GM04503 (cell line): Measurements from ENCODE around the gene NHEJ1.
A peak's percentile ranks its signal among the peaks of the same experiment; 100 is the strongest.

Experiments
- DNase-seq: peaks from one replicate; pipeline ENCODE4 v3.0.0-alpha.2; 2012; ENCODE audit warnings: low read depth

The NHEJ1 gene

DNA sequence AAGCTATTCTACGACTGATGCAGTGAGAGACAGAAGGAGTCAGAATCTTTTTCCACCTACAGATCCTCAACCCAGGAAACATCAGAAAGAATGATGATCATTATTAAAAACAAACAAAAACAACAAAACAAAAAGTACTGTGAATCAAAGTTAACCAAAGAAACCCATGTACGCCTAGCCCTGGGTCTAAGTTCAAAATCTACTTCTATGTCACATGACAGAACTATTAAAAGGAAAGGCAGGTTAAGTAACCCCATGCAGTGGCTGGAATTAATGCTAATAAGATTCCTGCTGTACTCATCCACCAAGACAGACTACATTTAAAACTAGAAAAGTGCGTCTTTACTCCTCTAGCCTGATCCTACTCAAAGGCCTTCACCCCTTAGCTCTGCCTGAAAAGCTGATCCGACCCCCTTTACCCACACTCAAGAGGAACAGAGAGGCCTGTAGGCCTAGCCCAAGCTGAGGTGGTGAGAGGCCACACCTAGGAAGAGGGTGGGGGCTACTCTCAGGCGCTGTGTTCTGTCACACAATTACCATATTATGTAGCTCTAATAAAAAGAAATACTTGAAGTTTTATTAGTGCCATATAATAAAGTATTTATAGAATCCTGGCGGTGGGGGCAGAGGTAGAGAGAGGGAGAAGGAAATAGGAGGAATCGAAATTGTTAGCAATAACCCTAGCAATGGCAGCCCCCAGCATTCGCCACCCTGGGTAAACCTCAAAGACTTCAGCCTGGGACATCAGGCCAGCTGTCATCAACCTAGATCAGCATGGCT lies 37.1 kb downstream of the NHEJ1 start:
- no peak for DNase-seq

DNA sequence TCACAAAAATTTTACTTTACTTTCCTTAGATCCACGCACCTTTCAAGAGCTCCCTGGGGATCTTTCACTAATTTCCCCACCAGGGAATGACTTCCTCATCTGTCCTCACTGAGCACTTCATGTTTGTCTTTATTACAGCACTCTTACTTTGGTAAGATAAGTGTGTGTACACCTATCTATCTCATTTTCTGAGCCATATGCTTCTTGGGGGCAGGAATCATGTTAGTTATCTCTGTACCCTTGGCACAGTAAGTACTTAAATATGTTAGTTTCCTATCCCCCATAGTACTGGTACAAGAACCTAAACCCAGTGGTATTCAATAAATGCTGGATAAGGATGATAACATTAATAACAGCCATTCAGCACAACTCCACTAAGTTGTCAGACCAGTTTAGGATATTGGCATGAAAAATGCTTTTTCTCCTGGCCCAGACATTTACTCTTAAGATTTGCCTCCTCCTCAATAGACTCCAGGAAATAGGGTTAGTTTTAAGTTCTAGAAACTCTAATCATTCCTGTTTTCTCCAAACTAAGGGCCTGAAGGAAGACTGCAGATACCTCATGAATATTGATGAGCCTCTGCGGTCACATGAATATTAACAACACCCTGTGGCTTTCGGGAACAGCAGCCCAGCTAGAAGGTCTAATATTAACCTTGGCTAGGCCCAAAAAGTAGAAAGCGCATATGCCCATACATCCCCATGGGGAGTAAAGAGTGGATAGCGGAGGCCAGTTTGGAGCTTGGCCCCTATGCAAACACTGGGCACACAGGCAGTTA lies 38.2 kb downstream of the NHEJ1 start:
- no peak for DNase-seq

DNA sequence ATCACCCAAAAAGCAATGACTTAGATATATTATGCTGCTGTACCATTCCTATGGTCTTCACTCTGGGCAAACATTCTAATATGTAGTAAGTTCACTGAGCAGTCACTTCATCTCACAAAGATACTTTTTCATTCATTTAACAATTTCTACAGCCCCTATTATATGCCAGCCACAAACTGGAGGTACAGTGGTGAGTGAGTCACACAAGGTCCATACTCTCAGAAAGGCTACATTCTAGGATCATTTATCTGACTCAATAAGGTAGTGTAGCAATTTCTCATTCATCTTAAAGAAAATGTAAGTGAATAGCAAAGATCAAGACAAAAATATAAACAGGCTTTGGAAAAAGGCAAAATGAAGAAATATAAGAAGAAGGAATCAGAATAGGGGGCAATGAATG lies 40.5 kb downstream of the NHEJ1 start:
- DNase-seq: no peak

DNA sequence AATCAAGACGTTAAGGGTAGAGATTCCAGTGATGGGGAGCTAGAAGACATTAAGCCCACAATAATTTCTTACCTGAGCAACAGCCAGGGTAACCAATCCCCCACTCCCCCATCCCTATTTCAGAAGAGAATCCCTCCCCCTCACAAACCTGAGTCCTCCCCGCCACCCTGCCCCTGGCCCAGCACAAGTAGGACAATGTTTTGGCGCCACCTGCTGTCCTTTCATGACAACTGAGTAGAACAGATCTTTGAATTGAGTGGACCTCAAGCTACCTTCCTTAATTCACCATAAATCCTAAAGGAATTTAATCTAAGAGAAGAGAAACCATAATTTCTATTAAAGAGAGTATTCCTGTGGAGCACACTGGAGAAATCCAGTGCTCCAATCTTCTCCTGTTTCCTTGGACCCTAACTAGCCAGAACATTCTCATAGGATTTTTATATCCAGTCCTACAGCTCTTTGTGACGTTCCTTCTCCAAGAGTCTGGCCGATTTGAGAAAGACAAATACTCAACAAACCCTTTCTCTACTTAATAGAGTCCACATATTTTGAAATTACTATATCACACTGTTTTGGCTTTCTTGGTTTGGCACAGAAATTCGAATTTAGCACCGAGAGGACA lies 41.1 kb downstream of the NHEJ1 start:
- DNase-seq: no peak

DNA sequence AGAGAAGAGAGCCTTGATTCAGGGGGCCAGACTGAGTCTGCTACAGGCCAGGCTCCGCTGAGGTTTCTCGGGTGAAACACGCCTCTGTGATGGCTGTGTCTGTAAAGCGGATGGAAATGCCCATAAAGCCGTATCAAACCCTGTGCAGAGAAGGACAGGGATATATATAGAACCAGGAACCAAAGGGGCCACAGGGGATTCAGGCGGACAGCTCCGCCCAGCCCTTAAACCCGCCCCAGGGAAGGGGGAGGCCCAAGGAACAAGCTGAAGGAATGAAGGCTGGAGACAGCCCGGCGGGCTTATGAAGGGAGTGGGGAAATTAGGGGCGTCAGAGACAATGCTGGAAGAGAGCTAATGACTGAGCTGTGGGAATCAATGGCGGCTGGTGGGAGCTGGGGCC lies 42.1 kb downstream of the NHEJ1 start:
- DNase-seq: no peak

DNA sequence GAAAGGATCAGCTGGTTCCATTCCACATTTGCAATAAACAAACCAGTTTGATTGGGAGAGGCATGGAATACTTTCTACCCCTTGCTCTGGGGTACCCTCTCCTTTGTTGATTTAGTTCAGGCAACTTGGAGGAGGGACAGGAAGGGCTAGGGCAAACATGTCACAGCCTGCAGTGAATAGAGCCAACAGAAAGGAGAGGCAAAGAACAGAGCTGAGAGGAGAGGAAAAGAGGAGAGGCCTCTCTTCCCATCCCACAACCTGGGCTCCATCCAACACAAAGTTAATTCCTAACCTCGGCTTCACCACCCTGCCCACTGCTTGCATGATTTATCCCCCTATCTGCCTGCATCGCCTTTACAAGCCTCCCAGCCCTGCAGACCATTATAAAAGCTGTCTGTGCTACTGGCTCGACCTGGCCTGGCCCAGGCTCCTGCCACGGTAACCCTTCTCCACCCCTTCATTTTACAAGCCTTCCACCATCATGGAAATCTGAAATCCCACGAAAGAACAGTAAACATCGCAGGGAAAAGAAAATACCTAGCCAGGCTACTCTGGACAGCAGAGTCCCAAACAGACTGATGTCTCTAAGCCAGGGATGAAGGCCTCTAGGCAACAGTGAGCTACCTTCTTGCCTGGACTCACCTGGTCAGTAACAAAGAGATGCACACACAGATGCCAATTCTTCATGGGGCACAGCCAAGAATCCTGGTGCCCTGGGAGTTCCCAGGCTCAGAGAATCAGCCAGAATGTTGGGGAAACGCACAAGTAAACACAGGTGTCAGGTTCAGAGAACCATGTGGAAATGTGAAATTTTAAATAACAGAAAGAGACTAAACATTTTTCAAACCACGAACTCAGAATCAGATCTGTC lies 43.6 kb downstream of the NHEJ1 start:
- no peak for DNase-seq

DNA sequence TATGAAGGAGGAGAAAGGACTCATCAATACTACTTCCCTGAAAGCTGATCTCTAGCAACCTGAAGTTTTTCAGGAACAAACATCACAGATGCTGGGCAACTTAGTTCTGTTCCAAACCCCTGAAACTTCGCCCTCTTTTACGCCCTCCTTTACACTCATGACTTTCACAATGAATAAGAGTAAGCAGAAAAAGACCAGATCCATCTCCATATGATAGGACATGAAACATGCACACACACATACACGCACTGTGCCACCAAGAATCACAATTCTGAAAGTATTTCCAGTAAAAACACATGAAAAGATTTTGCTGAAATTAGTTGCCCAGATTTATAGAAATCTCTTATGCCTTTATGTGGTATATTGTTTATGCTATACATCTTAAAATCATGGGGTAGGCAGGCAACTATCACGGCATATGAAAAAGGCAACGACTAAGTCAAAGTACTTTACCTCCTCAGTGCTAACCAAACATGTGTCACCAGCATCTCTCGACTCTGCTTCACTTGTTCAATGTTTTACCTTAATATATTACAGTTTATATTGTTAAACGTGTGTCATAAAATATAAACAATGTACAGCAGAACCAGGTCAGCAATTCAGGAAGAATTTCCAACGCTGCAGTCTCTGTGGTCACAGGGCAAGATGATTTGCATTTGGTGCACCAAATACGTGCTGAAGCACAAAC lies 47.8 kb downstream of the NHEJ1 start:
- DNase-seq: no peak

DNA sequence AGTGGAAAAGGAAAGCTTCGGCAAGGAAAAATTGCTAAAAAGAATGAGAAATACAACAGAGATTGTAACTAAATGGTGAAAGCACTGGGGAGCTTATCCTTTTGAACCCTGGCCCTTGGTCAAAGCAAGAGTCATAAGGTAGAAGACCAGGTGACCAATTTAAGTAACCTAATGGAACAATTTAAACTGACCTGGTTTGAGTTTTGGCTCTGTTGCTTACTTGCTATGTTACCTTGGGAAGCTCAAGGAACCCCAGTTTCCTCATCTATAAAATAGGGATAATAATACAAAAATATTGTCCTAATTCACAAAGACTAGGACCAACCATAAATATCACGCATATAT lies 48.6 kb downstream of the NHEJ1 start:
- no peak for DNase-seq

DNA sequence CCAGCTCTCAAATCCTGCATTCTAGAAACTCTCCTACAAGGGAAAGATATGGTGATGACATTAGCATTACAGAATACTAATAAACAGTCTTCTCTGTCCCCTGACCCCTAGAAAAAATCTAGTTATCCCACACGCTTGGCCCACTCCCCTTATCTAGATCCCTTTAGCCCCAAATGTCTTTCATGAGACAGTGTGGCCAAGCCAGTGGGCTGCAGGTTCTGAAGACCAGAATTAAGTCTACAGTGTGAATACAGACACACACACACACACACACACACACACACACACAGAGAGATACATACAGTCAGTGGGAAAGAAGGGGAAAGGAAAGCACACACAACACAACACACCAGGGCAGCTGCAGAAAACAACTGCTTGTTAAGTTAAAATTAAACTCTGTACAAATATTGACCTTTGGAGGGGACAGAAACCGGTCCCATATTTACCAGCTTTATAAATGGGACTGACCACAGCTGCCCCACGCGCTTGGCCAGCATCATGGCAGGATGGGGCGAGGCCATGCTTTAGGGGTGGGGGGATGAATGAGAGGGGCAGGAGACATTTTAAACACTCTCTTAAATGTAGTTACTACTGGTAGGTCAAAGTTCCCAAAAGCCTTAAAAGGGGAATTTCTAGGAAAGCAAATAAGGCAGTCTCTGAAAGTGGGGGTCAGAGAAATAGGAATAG lies 49.1 kb downstream of the NHEJ1 start:
- DNase-seq: no peak

DNA sequence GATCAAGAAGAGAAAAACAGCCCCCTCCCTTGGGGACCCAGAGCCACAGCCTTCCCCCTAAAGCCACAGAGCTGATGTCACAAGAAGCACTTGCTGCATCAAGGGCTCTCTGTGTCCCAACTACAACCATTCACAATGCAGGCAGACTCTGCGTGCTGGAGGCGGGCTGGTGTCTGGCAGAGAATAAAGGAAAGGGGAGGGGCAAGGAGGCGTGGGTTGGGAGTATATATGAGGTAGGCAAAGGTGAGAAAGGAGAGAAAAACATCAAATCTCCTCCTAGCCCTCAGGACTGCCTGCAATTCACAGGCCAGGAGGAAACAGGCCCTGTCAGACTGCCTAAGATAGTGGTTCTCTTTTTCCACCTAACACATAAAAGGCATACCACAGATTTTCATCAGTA lies 51.1 kb downstream of the NHEJ1 start:
- DNase-seq: no peak

DNA sequence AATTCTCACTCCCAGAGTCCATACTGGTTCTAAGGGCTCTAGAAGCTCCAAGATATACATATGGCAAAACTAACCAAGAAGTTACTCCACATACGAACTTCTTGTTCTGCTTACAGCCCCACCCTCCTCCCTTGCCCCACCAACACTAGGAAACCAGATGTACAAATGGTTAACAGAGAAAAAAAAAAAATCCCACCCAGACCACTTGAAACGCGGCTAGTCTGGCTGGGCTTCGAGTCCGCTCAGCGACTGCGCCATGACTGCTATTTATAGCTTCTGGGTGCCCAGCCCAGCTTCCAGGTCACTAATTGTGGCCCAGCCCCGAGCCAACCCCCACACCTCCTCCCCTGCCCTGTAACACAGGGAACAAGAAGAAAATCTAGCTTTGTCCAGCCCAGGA lies 52.9 kb downstream of the NHEJ1 start:
- no peak for DNase-seq

DNA sequence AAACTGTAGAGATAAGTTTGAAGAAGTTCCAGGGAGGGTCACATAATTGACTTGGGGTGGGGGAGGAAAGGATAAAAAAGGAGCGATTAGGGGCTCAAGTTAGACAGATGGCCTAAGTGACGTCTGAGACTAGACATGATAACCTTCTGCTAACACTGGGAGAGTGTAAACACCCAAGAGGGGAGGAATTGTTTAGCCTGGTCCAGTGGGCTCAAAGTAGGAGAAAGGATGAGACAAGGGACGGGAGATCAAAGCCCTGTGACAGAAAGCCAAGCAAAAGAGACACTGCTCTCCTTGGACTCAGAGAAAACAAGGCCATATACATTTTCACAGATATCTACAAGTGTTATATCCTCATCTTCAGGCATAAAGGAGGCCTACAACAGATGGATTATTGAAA lies 54.4 kb downstream of the NHEJ1 start:
- no peak for DNase-seq

DNA sequence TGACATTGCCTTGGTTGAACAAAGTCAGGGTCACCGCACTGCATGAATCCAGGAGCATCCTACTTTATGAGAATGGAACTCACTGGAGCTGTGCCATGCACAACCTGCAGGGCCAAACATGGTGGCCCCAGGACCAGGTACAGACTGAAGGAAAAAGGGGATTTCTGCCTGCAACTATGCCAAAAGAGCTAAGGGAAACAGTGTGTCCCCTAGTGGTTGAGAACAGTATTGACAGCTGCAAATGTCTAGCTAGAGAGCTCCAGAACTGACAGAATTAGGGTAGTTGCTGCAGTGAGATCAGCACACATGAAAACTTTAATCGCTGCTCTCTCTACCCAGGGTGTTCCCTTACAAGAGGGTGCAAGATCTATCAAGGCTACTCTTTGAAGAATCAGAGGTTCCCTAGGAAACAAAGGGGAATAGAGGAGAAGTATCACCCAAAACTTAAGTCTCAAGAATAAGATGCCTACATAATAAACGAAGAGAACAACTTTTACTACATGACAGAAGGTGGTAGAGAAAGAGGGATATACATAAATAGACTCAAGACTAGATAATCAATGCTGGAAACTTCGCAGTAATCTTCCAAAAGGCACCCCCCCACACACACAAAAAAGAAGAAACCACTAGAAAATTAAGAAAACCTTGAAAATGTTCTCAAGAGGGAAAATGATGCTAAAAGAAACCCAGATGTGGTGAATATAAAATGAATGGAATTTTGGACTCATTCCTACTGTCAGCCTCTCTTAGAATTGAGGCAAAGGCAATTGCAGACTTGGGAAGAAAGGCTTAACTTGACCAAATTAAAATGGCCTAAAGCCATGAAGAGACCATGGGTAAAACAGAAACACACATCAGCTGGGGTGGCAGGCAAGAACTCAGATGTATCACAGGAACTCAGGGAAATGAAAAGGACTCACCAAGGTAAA lies 56.2 kb downstream of the NHEJ1 start:
- peak; percentile 32 for DNase-seq

DNA sequence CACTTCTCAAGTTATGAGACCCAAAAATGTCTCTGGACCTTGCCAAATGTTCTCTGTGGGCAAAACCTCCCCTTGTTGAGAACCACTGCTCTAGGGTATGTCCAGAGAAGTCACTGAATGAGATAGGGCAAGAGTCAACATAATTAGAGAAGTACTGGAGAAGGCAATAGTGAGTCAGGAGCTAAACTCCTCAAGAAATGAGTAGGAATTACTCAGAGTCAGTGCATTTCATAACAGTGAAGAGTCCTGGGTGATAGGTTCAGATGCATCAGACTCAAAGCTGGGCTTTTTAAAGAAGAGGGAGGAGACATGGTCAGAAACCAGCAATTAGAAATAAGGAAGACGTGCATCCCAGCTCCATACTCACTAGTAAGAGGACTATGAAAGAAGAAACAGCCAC lies 61.3 kb downstream of the NHEJ1 start:
- DNase-seq: peak; percentile 63

DNA sequence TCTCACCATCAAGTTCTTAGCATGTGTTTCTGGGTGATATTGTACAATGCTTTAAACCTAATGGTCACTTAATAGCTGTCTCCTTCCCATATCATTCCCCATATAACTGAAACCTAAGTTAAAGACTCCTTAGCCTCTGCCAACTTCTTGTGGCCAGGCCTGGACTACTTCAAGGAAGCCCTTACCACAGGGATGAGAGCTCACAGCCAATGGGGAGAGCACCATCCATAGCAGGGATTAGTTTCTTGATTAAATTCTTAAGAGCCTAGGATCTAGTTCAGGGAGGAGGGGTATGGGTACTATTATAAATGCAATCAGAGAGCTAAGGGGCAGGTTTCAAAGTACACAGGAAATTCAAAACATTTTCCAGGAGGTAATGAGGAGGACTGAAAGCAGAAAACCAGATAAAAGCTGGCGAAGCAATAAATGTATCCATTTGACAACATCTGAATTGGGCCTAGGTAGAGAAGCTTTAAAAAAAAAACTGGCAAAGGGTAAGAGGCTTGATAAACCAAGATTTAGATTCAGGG lies 65.1 kb downstream of the NHEJ1 start:
- no peak for DNase-seq

DNA sequence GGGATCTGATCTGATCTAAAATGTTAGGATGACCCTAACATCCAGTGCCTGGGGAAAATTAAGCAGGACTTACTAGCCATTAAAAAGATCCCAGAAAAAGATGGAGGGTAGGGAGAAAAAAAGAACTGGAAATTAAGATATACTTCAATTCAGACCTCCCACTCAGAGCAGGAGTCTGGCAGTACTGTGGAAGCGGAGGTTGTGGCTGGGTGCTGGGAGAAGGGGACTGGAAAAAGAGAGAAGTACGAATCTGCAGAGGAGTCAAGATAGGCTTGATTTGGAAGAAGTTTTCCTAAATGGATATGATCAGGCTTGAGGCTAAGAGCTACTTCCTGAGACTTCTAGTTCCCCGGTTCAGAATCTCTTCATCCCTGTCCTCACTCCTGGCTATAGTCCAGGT lies 66.4 kb downstream of the NHEJ1 start:
- DNase-seq: no peak

DNA sequence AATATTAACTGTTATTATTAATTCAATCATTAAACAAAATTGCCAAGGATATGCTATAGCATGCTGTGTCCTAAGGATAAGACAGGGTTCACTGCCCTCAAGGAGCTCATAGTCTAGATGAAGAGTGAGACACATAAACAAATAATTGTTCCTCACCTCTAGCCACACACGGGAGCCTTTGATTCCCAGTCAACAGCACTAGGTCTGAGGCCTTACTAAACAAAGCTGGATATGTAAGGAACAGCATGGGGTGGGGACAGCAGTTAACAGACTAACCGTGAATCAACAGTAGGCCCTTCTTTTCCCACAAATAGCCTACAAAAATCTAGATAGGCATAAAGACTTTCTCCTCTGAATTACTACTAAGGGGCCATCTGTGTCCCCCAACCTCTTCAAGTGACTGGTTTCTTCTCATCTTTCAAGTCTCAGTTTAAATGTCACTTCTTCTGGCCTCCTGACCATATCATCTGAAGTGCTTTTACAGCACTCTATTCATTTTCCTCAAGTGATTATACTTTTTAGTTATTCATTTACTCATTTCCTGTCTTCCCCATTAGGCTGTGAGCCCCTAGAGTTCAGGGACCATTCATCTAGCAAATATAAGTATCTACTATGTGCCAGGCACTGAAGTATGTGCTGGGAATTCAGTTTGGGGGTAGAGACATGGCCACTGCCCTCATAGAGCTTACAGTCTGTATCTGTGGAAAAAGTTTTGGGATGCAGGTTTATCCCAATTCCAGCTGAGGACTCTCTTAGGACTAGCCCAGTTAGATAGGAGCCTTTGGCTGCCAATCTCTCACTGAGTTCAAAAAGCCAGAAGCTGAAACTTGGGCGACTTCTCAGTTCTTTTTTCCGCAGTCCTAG lies 69.9 kb downstream of the NHEJ1 start:
- DNase-seq: no peak

DNA sequence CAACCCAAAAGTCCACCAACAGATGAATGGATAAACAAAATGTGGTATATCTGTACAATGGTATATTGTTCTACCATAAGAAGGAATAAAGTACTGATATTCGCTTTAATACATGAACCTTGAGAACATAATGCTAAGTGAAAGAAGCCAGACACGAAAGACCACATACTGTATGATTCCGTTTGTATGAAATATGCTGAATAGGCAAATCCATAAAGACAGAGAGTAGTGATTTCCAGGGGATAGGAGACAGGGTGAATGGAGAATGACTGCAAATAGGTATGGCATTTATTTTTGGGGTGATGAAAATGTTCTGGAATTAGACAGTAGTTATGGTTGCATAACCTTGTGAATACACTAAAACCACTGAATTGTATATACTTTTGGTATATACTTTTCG lies 71.3 kb downstream of the NHEJ1 start:
- no peak for DNase-seq

DNA sequence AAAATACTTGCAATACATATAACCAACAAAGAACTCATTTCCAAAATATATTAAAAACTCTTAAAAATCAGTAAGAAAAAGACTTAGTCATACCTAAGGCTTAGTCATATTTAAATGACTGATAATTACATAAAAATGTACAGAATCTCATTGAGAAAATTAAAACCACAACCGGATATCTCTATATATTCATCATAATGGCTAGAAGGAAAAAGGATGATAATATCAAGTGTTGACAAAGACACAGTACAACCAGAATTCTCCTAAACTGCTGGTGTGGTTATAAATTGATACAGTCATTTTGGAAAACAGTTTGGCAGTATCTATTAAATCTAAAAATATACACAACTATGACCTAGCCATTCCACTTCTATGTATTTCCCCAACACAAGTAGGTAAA lies 72.8 kb downstream of the NHEJ1 start:
- no peak for DNase-seq
